T-cell (primary cell): ENCODE measurements around the gene TBC1D22A. TPM values are rescaled to one million over a fixed set of nuclear protein-coding genes. Genes with fewer than 3 reads are reported as not detected.

Source experiments
- ATAC-seq, 4 experiments: fragments of 200-7000 bp in 3 of 4; fragments of 150-1000 bp in 1 of 4; cut with Tn5 transposase; replicated peaks in 1 of 4; 1 replicate in 3 of 4; 2 replicates in 1 of 4; pipeline ENCODE4 v1.10.0; 2021; ENCODE audit warnings: moderate library complexity in 3 of 4, mild to moderate bottlenecking in 2 of 4, moderate number of reproducible peaks in 1 of 4
- CTCF ChIA-PET, 2 donors: fragments of 300-600 bp; sonication (Branson Sonifier 250); formaldehyde crosslinking; loops; one replicate each; lab custom pipeline; 2022; ENCODE audit warnings: antibody characterized with exemption in 2 of 2; lab: Charles Lee
- POLR2A ChIA-PET, 2 donors: fragments of 300-600 bp; sonication (Branson Sonifier 250); formaldehyde crosslinking; loops; one replicate each; lab custom pipeline; 2022; ENCODE audit warnings: antibody characterized with exemption in 2 of 2; lab: Charles Lee
- DNase-seq, 35 experiments: peaks; one replicate each; pipeline versions ENCODE4 v3.0.0 to v3.0.0-alpha.2; 2013 to 2023
- H3K27ac ChIP-seq: one replicate; pipeline ENCODE4 v1.5.1; 2013; ENCODE audit warnings: low read length
- H3K27me3 ChIP-seq, 2 experiments: replicated peaks in 1 of 2; 1 replicate in 1 of 2; 2 replicates in 1 of 2; pipeline versions ENCODE4 v1.6.1 to v1.7.0; 2013; ENCODE audit warnings: low read length in 1 of 2, mixed read lengths in 1 of 2; ENCODE audit not compliant: control insufficient read depth in 2 of 2, insufficient read depth in 2 of 2; ENCODE audit errors: extremely low read depth in 1 of 2
- H3K36me3 ChIP-seq, 2 donors: 1 replicate in 1 of 2; 2 replicates in 1 of 2; pipeline versions ENCODE4 v1.6.1 to v1.7.0; 2013; ENCODE audit warnings: low read length in 1 of 2; ENCODE audit not compliant: control insufficient read depth in 2 of 2, insufficient read depth in 1 of 2; ENCODE audit errors: extremely low read depth in 1 of 2
- H3K4me1 ChIP-seq, 2 experiments: 1 replicate in 1 of 2; 2 replicates in 1 of 2; pipeline versions ENCODE4 v1.6.1 to v1.7.0; 2013; ENCODE audit warnings: low read length in 2 of 2, mixed read lengths in 1 of 2; ENCODE audit not compliant: insufficient read depth in 2 of 2, control insufficient read depth in 1 of 2; ENCODE audit errors: extremely low read depth in 1 of 2
- H3K4me3 ChIP-seq, 2 donors: 1 replicate in 1 of 2; 2 replicates in 1 of 2; pipeline versions ENCODE4 v1.5.1 to v1.7.0; 2013; ENCODE audit warnings: mild to moderate bottlenecking in 2 of 2, low read length in 1 of 2, moderate library complexity in 1 of 2; ENCODE audit not compliant: control insufficient read depth in 1 of 2; ENCODE audit errors: extremely low read depth in 1 of 2
- H3K9me3 ChIP-seq: 2 replicates; pipeline ENCODE4 v1.7.0; 2013
- H3K27ac Mint-ChIP-seq, 2 donors: one replicate each; pipeline ENCODE4 v1.8.0; 2020 to 2021; ENCODE audit warnings: mild to moderate bottlenecking in 2 of 2, mixed read lengths in 2 of 2
- H3K27me3 Mint-ChIP-seq, 2 donors: one replicate each; pipeline ENCODE4 v1.8.0; 2021 to 2022; ENCODE audit warnings: mixed read lengths in 2 of 2
- H3K36me3 Mint-ChIP-seq: one replicate; pipeline ENCODE4 v1.8.0; 2021; ENCODE audit warnings: mixed read lengths
- H3K4me1 Mint-ChIP-seq, 3 donors: one replicate each; pipeline ENCODE4 v1.8.0; 2020 to 2022; ENCODE audit warnings: mixed read lengths in 3 of 3, mild to moderate bottlenecking in 1 of 3
- H3K4me3 Mint-ChIP-seq, 3 donors: one replicate each; pipeline ENCODE4 v1.8.0; 2020 to 2022; ENCODE audit warnings: mild to moderate bottlenecking in 3 of 3, mixed read lengths in 3 of 3, moderate library complexity in 3 of 3
- H3K9me3 Mint-ChIP-seq, 3 donors: one replicate each; pipeline ENCODE4 v1.8.0; 2020 to 2022; ENCODE audit warnings: mixed read lengths in 3 of 3
- WGBS: methylation state at CpG from one replicate; pipeline ENCODE4 v1.1.5; 2013; ENCODE audit warnings: missing lambda C conversion rate; ENCODE audit not compliant: insufficient coverage; 5-methylcytosine and 5-hydroxymethylcytosine counted together
- total RNA-seq, 35 experiments: library from RNA in 6 of 35; stranded (reverse) in 6 of 35; fragments of 120-200 nt in 1 of 35; gene quantifications; one replicate each; pipeline versions ENCODE4 v1.2.1 to v1.2.4 and lab custom pipeline; 2013 to 2026

TBC1D22A gene
- total RNA-seq, 5 donors from 2014 or later (not counting 1 experiment from before 2014, with no cell fraction given), result 38.3 to 67.8 (median 57.7) TPM

- H3K27me3 ChIP-seq, result no peaks in the 10 kb centered on the region
- peaks cover 2 to 5% of the 10 kb centered on the region in 2 donors for H3K36me3 ChIP-seq
- H3K4me3 ChIP-seq, result no peak overlapping the region
- ATAC-seq (no peak), DNase-seq (no peak)
- WGBS, result 95% methylated on average over 7 of the region's 20 CpGs
- Mint-ChIP-seq H3K9me3 (no peaks in the 10 kb centered on the region), H3K4me1 (peaks cover 29 to 46% (median 38%) of the 10 kb centered on the region in 3 donors), H3K36me3 (peaks cover 22% of the 10 kb centered on the region), H3K27me3 (no peaks in the 10 kb centered on the region), H3K4me3 (no peak overlapping the region), H3K27ac (no peak overlapping the region)
- no peak overlapping the region for H3K27ac ChIP-seq
- H3K4me1 ChIP-seq, result peaks cover 0 to 7% of the 10 kb centered on the region in 2 experiments
- ChIA-PET POLR2A (interaction anchor here in 1 of 2 donors (0.7 kb wide), 1 partner anchor 11 kb away, joined by 3 read pairs; no protein-coding TSS in a partner anchor), CTCF (interaction anchor here in 1 of 2 donors (0.7 kb wide), 1 partner anchor 1431 kb away, joined by 3 read pairs; no protein-coding TSS in a partner anchor)
- no peaks in the 10 kb centered on the region for H3K9me3 ChIP-seq
Observed at GRCh38 chr22:46967445-46968358, 205.3 kb downstream of the TBC1D22A start.

GRCh38 chr22:46968359-46968740 lies 205.9 kb downstream of the TBC1D22A start:
- CTCF ChIA-PET, result no interaction called here
- no peaks in the 10 kb centered on the region for H3K27me3 Mint-ChIP-seq
- DNase-seq (no peak), ATAC-seq (no peak)
- H3K9me3 Mint-ChIP-seq, result no peaks in the 10 kb centered on the region
- H3K4me3 Mint-ChIP-seq, result no peak overlapping the region
- peaks cover 29 to 46% (median 38%) of the 10 kb centered on the region in 3 donors for H3K4me1 Mint-ChIP-seq
- Histone ChIP-seq H3K9me3 (no peaks in the 10 kb centered on the region), H3K4me1 (peaks cover 0 to 7% of the 10 kb centered on the region in 2 experiments), H3K27me3 (no peaks in the 10 kb centered on the region), H3K4me3 (no peak overlapping the region), H3K27ac (no peak overlapping the region), H3K36me3 (peaks cover 2 to 5% of the 10 kb centered on the region in 2 donors)
- H3K27ac Mint-ChIP-seq, result no peak overlapping the region
- WGBS, result 95% methylated on average over 22 of the region's 27 CpGs
- POLR2A ChIA-PET, result no interaction called here
- peaks cover 22% of the 10 kb centered on the region for H3K36me3 Mint-ChIP-seq

GRCh38 chr22:46968848-46969247 lies 206.4 kb downstream of the TBC1D22A start:
- CTCF ChIA-PET, result no interaction called here
- H3K36me3 ChIP-seq, result peaks cover 2 to 5% of the 10 kb centered on the region in 2 donors
- no peak overlapping the region for H3K4me3 ChIP-seq
- H3K4me3 Mint-ChIP-seq, result no peak overlapping the region
- H3K36me3 Mint-ChIP-seq, result peaks cover 22% of the 10 kb centered on the region
- H3K27ac ChIP-seq, result no peak overlapping the region
- H3K9me3 Mint-ChIP-seq, result no peaks in the 10 kb centered on the region
- POLR2A ChIA-PET, result no interaction called here
- no peaks in the 10 kb centered on the region for H3K27me3 Mint-ChIP-seq
- H3K4me1 Mint-ChIP-seq, result peaks cover 24 to 43% (median 38%) of the 10 kb centered on the region in 3 donors
- 97% methylated on average over 4 of the region's 6 CpGs for WGBS
- no peaks in the 10 kb centered on the region for H3K9me3 ChIP-seq
- peaks cover 0 to 7% of the 10 kb centered on the region in 2 experiments for H3K4me1 ChIP-seq
- ATAC-seq (no peak), DNase-seq (no peak)
- no peaks in the 10 kb centered on the region for H3K27me3 ChIP-seq
- no peak overlapping the region for H3K27ac Mint-ChIP-seq

GRCh38 chr22:46969491-46969890 lies 207.0 kb downstream of the TBC1D22A start:
- Histone ChIP-seq H3K4me1 (peaks cover 0 to 7% of the 10 kb centered on the region in 2 experiments), H3K4me3 (no peak overlapping the region), H3K27me3 (no peaks in the 10 kb centered on the region), H3K36me3 (peaks cover 6 to 12% of the 10 kb centered on the region in 2 donors), H3K27ac (no peak overlapping the region), H3K9me3 (no peaks in the 10 kb centered on the region)
- Mint-ChIP-seq H3K36me3 (peaks cover 22% of the 10 kb centered on the region), H3K9me3 (no peaks in the 10 kb centered on the region), H3K4me1 (peaks cover 20 to 36% (median 35%) of the 10 kb centered on the region in 3 donors), H3K27me3 (no peaks in the 10 kb centered on the region), H3K27ac (no peak overlapping the region), H3K4me3 (no peak overlapping the region)
- no CpG with 5 or more reads among the region's 4 CpGs for WGBS
- DNase-seq (no peak), ATAC-seq (no peak)
- ChIA-PET POLR2A (no interaction called here), CTCF (no interaction called here)

GRCh38 chr22:46969961-46970360 lies 207.5 kb downstream of the TBC1D22A start:
- DNase-seq, result no peak
- no peak for ATAC-seq
- ChIA-PET POLR2A (no interaction called here), CTCF (no interaction called here)
- Mint-ChIP-seq H3K9me3 (no peaks in the 10 kb centered on the region), H3K4me1 (peaks cover 20 to 36% (median 35%) of the 10 kb centered on the region in 3 donors), H3K4me3 (no peak overlapping the region), H3K27ac (peak overlapping the region in 1 of 2 donors; percentile 4), H3K36me3 (peaks cover 24% of the 10 kb centered on the region), H3K27me3 (no peaks in the 10 kb centered on the region)
- no peaks in the 10 kb centered on the region for H3K27me3 ChIP-seq
- H3K36me3 ChIP-seq, result peaks cover 6 to 16% of the 10 kb centered on the region in 2 donors
- no peak overlapping the region for H3K27ac ChIP-seq
- whole genome bisulfite sequencing, result 65% methylated on average over 5 of the region's 6 CpGs
- no peak overlapping the region for H3K4me3 ChIP-seq
- peaks cover 0 to 7% of the 10 kb centered on the region in 2 experiments for H3K4me1 ChIP-seq
- H3K9me3 ChIP-seq, result no peaks in the 10 kb centered on the region

GRCh38 chr22:46970411-46971098 lies 208.1 kb downstream of the TBC1D22A start:
- Histone ChIP-seq H3K4me3 (no peak overlapping the region), H3K36me3 (peaks cover 6 to 17% of the 10 kb centered on the region in 2 donors), H3K4me1 (peaks cover 0 to 7% of the 10 kb centered on the region in 2 experiments), H3K27me3 (no peaks in the 10 kb centered on the region), H3K27ac (no peak overlapping the region), H3K9me3 (no peaks in the 10 kb centered on the region)
- peaks cover 20 to 37% (median 36%) of the 10 kb centered on the region in 3 donors for H3K4me1 Mint-ChIP-seq
- H3K9me3 Mint-ChIP-seq, result no peaks in the 10 kb centered on the region
- H3K27ac Mint-ChIP-seq, result peak overlapping the region in 1 of 2 donors; percentile 4
- WGBS, result 86% methylated on average over 8 of the region's 13 CpGs
- no peak overlapping the region for H3K4me3 Mint-ChIP-seq
- H3K27me3 Mint-ChIP-seq, result no peaks in the 10 kb centered on the region
- peaks cover 27% of the 10 kb centered on the region for H3K36me3 Mint-ChIP-seq
- CTCF ChIA-PET, result no interaction called here
- DNase-seq (no peak), ATAC-seq (no peak)
- POLR2A ChIA-PET, result no interaction called here
